ENCODE data around the gene ITSN1. TPM values are rescaled to one million over a fixed set of nuclear protein-coding genes. Genes with fewer than 3 reads are reported as not detected.
"Not testable (repeated sequence)": the region's sequence is repeated elsewhere in the genome, so short reads cannot be mapped to it uniquely, and the experiment has no call there.

ITSN1 gene
- total RNA-seq, 4 donors from 2014 or later = 37.0 to 123 (median 61.1) TPM

DNA sequence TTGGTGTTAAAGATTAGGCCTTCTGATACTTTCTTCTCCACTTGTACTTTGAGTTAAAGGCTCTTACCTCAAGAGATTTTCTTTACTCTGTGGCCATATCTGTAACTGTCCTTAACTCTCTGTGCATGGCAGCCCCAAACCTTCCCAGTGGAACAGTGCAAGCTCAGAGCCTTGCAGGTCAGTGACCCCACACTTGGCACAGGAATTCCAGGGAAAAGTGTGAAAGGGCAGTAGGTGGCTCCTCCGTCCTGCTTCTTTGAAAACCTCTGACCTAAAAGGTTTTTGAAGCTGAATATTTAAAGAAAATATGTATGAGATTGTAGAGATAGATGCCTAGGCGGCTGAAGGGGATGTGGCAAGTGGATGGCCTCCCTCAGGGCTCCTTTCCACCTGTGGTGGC, 26.3 kb downstream of the ITSN1 start:
- H3K36me3 ChIP-seq = no peaks in the 10 kb centered on the region
- no peak for DNase-seq
- H3K27ac ChIP-seq = no peak overlapping the region
- no peaks in the 10 kb centered on the region for H3K9me3 ChIP-seq
- WGBS, 2 donors (ENCODE audit: low coverage in 1 of 2) = 76 to 100% methylated on average over 2 of the region's 2 CpGs
- H3K4me3 ChIP-seq = no peak overlapping the region
- TF ChIP-seq EP300 (IDR thresholded peaks at IDR 0.05; ENCODE audit: low read depth) (no peak), POLR2A (IDR thresholded peaks at IDR 0.05) (no peak), POLR2AphosphoS5 (IDR thresholded peaks at IDR 0.05) (no peak)
- TF ChIP-seq, protein P1, sequence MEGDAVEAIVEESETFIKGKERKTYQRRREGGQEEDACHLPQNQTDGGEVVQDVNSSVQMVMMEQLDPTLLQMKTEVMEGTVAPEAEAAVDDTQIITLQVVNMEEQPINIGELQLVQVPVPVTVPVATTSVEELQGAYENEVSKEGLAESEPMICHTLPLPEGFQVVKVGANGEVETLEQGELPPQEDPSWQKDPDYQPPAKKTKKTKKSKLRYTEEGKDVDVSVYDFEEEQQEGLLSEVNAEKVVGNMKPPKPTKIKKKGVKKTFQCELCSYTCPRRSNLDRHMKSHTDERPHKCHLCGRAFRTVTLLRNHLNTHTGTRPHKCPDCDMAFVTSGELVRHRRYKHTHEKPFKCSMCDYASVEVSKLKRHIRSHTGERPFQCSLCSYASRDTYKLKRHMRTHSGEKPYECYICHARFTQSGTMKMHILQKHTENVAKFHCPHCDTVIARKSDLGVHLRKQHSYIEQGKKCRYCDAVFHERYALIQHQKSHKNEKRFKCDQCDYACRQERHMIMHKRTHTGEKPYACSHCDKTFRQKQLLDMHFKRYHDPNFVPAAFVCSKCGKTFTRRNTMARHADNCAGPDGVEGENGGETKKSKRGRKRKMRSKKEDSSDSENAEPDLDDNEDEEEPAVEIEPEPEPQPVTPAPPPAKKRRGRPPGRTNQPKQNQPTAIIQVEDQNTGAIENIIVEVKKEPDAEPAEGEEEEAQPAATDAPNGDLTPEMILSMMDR (IDR thresholded peaks at IDR 0.05) = no peak
- in situ Hi-C loops (cut with MboI; ENCODE audit: low pct_ligation_motif_present in 1 of 4, low pct_unique_long_range_greater_than_20kb in 1 of 4, low sequenced_read_pairs in 3 of 4) (loop anchor here in 1 of 4 donors (25.0 kb wide), 1 partner anchor 219 kb away; no protein-coding TSS in a partner anchor), intact Hi-C loops (cut with DNase I; ENCODE audit: low total_unique reads) (no loop called here)
- peaks cover 0 to 11% (median 2%) of the 10 kb centered on the region in 4 donors for H3K4me1 ChIP-seq
- no peaks in the 10 kb centered on the region for H3K27me3 ChIP-seq

DNA sequence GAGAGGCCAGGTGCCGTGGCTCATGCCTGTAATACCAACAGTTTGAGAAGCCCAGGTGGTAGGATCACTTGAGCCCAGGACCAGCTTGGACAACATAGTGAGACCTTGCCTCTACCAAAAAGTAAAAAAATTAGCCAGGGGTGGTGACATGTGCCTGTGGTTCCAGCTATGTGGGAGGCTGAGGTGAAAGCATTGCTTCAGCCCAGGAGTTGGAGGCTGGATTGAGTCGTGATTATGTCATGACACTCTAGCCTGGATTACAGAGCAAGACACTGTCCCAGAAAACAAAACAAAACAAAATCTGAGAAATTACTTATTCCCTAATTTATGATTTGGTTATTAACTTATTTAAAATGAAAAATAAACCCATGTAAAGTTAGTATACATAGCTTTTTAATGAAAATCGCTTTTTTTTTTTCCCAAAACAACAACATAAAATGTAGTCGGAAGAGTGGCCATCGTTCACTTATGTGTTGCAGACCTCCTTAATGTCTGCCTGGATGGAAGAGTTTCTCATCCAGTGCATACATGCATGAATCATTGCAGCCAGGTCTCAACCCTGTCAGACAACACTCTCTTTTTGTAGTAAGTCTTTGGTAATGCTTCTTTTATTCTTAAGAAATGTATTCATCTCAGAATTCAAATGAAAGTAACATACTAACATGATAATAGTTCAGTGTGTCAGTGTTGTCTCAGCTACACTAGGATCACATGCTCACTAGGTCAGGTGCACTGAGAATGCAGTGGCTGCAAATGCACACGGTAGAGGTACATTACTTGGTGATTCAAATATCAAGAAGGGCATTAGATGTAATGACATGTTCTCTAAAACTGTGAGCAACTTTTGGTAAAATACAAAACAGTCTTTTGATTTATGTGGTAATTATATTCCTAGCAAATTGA, 28.0 kb downstream of the ITSN1 start:
- TF ChIP-seq POLR2AphosphoS5 (IDR thresholded peaks at IDR 0.05) (no peak), EP300 (IDR thresholded peaks at IDR 0.05; ENCODE audit: low read depth) (no peak), POLR2A (IDR thresholded peaks at IDR 0.05) (no peak)
- TF ChIP-seq, protein P1 (IDR thresholded peaks at IDR 0.05) = no peak
- in situ Hi-C loops (cut with MboI; ENCODE audit: low pct_ligation_motif_present in 1 of 4, low pct_unique_long_range_greater_than_20kb in 1 of 4, low sequenced_read_pairs in 3 of 4) = loop anchor here in 1 of 4 donors (25.0 kb wide), 1 partner anchor 217 kb away; no protein-coding TSS in a partner anchor
- 80 to 88% methylated on average over 6 of the region's 6 CpGs for WGBS, 2 donors (ENCODE audit: low coverage in 1 of 2)
- Histone ChIP-seq H3K9me3 (no peaks in the 10 kb centered on the region), H3K36me3 (no peaks in the 10 kb centered on the region), H3K27me3 (no peaks in the 10 kb centered on the region), H3K27ac (no peak overlapping the region), H3K4me1 (peaks cover 0 to 12% (median 1%) of the 10 kb centered on the region in 4 donors), H3K4me3 (no peak overlapping the region)
- intact Hi-C loops (cut with DNase I; ENCODE audit: low total_unique reads) = no loop called here
- DNase-seq = no peak

DNA sequence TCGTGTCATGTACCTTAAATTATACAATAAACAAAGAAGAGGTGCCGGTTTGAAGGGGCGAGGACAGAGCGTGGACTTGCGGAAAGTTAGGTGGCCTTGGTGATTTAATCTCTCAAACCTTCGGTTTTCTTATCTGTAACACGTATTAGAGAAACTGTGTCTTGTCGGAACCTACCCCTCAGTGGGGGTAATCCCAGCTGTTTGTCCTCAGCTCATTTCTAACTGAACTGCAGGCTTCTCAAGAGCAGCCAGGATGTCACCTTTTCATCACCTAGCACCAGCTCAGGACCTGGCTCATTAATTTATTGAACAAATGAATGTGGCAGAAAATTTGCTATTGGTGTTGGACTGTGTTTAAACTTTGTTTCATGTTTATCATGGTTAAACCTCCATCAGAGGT, 31.2 kb downstream of the ITSN1 start:
- intact Hi-C loops (cut with DNase I; ENCODE audit: low total_unique reads) = no loop called here
- no peaks in the 10 kb centered on the region for H3K27me3 ChIP-seq
- TF ChIP-seq POLR2AphosphoS5 (IDR thresholded peaks at IDR 0.05) (no peak), EP300 (IDR thresholded peaks at IDR 0.05; ENCODE audit: low read depth) (no peak), POLR2A (IDR thresholded peaks at IDR 0.05) (no peak)
- TF ChIP-seq, protein P1 (IDR thresholded peaks at IDR 0.05) = no peak
- H3K27ac ChIP-seq = no peak overlapping the region
- DNase-seq = no peak
- WGBS, 2 donors (ENCODE audit: low coverage in 1 of 2) = 83% methylated on average over 8 of the region's 8 CpGs
- in situ Hi-C loops (cut with MboI; ENCODE audit: low pct_ligation_motif_present in 1 of 4, low pct_unique_long_range_greater_than_20kb in 1 of 4, low sequenced_read_pairs in 3 of 4) = loop anchor here in 1 of 4 donors (25.0 kb wide), 1 partner anchor 214 kb away; no protein-coding TSS in a partner anchor
- no peaks in the 10 kb centered on the region for H3K36me3 ChIP-seq
- no peak overlapping the region for H3K4me3 ChIP-seq
- H3K4me1 ChIP-seq = peaks cover 4 to 13% (median 6%) of the 10 kb centered on the region in 4 donors
- no peaks in the 10 kb centered on the region for H3K9me3 ChIP-seq

DNA sequence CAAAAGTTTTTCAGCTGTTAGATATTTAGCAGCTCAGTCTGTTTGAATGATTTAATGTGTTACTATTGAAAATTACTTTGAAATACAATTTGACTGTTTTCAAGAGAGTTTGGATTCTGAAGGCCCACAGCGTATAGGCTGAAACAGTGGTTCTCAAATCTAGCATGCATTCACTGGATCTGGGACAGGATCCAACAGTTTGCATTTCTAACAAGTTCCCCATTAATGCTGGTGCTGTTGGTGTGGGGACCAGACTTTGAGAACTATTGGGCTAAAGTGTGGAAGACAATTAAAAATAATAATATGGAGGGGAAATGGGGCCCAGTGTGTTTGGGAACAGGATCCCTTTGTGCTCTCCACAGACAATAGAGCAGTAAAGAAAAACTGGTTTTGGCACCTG, 31.9 kb downstream of the ITSN1 start:
- intact Hi-C loops (cut with DNase I; ENCODE audit: low total_unique reads) = no loop called here

DNA sequence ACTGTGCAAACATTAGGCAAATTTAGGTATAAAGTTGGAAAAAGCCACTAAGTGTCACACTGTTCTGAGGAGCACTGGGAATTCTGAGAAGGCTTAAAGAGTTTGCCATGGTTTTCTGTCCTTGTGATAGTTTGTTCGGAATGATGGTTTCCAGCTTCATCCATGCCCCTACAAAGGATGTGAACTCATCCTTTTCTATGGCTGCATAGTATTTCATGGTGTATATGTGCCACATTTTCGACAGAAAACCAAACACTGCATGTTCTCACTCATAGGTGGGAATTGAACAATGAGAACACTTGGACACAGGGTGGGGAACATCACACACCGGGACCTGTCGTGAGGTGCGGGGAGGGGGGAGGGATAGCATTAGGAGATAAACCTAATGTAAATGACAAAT, 34.4 kb downstream of the ITSN1 start:
- H3K27me3 ChIP-seq; DNase-seq; intact Hi-C loops (cut with DNase I; ENCODE audit: low total_unique reads); in situ Hi-C loops (cut with MboI; ENCODE audit: low pct_ligation_motif_present in 1 of 4, low pct_unique_long_range_greater_than_20kb in 1 of 4, low sequenced_read_pairs in 3 of 4); H3K9me3 ChIP-seq; H3K4me3 ChIP-seq; H3K36me3 ChIP-seq; H3K27ac ChIP-seq: not testable (repeated sequence)
- H3K4me1 ChIP-seq = peaks cover 4 to 31% (median 10%) of the 10 kb centered on the region in 4 donors
- WGBS, 2 donors (ENCODE audit: low coverage in 1 of 2) = 94 to 100% methylated on average over 1 to 5 of the region's 5 CpGs

More for the DNA sequence above, 31.9 kb downstream of the ITSN1 start:
- no peak for DNase-seq
- no peak for TF ChIP-seq EP300 (IDR thresholded peaks at IDR 0.05; ENCODE audit: low read depth)
- TF ChIP-seq, protein P1 (IDR thresholded peaks at IDR 0.05) = no peak
- no peak for TF ChIP-seq POLR2A (IDR thresholded peaks at IDR 0.05)
- TF ChIP-seq POLR2AphosphoS5 (IDR thresholded peaks at IDR 0.05) = no peak
- H3K36me3 ChIP-seq = no peaks in the 10 kb centered on the region
- WGBS, 2 donors (ENCODE audit: low coverage in 1 of 2) = 0% methylated on average over 1 of the region's 1 CpG; no CpG with 5 or more reads in 1 of the 2 donors
- H3K4me1 ChIP-seq = peaks cover 4 to 17% (median 10%) of the 10 kb centered on the region in 4 donors
- no peaks in the 10 kb centered on the region for H3K27me3 ChIP-seq
- H3K27ac ChIP-seq = no peak overlapping the region
- H3K4me3 ChIP-seq = no peak overlapping the region
- in situ Hi-C loops (cut with MboI; ENCODE audit: low pct_ligation_motif_present in 1 of 4, low pct_unique_long_range_greater_than_20kb in 1 of 4, low sequenced_read_pairs in 3 of 4) = loop anchor here in 1 of 4 donors (25.0 kb wide), 1 partner anchor 213 kb away; no protein-coding TSS in a partner anchor
- no peaks in the 10 kb centered on the region for H3K9me3 ChIP-seq
